WTC11 (cell line): Measurements from ENCODE around the gene GIPC3.

Source experiments
- MAX ChIP-seq: sonication (generic); formaldehyde crosslinking; IDR thresholded peaks from 2 replicates; pipeline ENCODE4 v1.8.0; 2022; ENCODE audit warnings: mild to moderate bottlenecking, missing genetic modification reagents
- TF ChIP-seq, protein P1 (sequence below): fragments of 200-600 bp; IDR thresholded peaks from 2 replicates; pipeline ENCODE4 v1.8.0; 2022; ENCODE audit warnings: antibody characterized with exemption
- TF ChIP-seq, protein P2 (sequence below): sonication (generic); formaldehyde crosslinking; IDR thresholded peaks from 2 replicates; pipeline ENCODE4 v1.8.1; 2023; ENCODE audit warnings: mild to moderate bottlenecking, missing genetic modification reagents, borderline replicate concordance

GRCh38 chr19:3538258-3538929, 46.9 kb upstream of the GIPC3 start:
- TF ChIP-seq, protein P1, sequence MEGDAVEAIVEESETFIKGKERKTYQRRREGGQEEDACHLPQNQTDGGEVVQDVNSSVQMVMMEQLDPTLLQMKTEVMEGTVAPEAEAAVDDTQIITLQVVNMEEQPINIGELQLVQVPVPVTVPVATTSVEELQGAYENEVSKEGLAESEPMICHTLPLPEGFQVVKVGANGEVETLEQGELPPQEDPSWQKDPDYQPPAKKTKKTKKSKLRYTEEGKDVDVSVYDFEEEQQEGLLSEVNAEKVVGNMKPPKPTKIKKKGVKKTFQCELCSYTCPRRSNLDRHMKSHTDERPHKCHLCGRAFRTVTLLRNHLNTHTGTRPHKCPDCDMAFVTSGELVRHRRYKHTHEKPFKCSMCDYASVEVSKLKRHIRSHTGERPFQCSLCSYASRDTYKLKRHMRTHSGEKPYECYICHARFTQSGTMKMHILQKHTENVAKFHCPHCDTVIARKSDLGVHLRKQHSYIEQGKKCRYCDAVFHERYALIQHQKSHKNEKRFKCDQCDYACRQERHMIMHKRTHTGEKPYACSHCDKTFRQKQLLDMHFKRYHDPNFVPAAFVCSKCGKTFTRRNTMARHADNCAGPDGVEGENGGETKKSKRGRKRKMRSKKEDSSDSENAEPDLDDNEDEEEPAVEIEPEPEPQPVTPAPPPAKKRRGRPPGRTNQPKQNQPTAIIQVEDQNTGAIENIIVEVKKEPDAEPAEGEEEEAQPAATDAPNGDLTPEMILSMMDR = no peak
- TF ChIP-seq, protein P2, sequence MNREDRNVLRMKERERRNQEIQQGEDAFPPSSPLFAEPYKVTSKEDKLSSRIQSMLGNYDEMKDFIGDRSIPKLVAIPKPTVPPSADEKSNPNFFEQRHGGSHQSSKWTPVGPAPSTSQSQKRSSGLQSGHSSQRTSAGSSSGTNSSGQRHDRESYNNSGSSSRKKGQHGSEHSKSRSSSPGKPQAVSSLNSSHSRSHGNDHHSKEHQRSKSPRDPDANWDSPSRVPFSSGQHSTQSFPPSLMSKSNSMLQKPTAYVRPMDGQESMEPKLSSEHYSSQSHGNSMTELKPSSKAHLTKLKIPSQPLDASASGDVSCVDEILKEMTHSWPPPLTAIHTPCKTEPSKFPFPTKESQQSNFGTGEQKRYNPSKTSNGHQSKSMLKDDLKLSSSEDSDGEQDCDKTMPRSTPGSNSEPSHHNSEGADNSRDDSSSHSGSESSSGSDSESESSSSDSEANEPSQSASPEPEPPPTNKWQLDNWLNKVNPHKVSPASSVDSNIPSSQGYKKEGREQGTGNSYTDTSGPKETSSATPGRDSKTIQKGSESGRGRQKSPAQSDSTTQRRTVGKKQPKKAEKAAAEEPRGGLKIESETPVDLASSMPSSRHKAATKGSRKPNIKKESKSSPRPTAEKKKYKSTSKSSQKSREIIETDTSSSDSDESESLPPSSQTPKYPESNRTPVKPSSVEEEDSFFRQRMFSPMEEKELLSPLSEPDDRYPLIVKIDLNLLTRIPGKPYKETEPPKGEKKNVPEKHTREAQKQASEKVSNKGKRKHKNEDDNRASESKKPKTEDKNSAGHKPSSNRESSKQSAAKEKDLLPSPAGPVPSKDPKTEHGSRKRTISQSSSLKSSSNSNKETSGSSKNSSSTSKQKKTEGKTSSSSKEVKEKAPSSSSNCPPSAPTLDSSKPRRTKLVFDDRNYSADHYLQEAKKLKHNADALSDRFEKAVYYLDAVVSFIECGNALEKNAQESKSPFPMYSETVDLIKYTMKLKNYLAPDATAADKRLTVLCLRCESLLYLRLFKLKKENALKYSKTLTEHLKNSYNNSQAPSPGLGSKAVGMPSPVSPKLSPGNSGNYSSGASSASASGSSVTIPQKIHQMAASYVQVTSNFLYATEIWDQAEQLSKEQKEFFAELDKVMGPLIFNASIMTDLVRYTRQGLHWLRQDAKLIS (CRISPR knock-in tag) = no peak
- TF ChIP-seq MAX = no peak
